Stimulated activated CD4-positive, alpha-beta T cell treated with anti-CD3 and anti-CD28 coated beads, Interleukin-1b, Interleukin-23, amount 100 ng/mL, for 48 hours (primary cell): Measurements from ENCODE around the gene RAB3C.
A peak's percentile ranks its signal among the peaks of the same experiment; 100 is the strongest.

Experiments used
- DNase-seq: peaks from one replicate; pipeline ENCODE4 v3.0.0-alpha.2; 2020

RAB3C gene

DNA sequence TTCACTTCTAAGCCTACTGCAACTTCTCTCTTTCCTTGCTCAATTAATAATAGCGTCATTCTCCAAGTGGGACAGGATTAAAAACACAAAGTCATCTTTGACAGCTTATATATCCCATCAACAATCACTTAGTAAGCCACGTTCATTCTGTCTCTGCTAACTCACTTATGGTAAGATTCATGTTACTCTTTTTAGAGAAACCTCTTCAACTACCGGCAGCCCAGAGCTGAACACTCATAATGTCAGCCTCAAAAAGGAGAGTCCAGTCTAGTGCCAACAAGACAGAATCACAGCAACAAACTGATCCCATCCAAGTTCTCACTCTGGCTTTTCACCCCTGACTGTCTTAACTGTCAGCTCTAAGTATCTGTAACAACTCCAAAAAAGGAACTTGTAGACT, 196.0 kb downstream of the RAB3C start:
- no peak for DNase-seq

DNA sequence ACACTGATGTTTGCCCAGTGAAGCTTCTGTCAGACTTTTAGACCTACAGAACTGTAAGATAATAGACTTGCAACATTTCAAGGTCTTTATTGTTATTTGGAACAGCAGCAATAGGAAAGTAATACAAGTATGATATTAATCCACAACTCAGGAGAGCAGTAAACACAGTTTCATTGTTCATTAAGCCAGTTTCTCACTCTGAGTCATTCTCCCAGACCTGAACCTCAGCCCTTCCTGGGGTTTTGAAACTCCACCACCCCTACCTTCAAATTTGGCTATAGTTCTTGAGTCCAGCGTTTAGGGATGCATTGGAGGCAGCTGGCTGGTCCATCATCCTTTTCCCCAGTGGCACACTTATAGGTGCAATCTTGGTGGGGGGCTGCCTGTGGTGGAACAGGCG, 203.2 kb downstream of the RAB3C start:
- no peak for DNase-seq

DNA sequence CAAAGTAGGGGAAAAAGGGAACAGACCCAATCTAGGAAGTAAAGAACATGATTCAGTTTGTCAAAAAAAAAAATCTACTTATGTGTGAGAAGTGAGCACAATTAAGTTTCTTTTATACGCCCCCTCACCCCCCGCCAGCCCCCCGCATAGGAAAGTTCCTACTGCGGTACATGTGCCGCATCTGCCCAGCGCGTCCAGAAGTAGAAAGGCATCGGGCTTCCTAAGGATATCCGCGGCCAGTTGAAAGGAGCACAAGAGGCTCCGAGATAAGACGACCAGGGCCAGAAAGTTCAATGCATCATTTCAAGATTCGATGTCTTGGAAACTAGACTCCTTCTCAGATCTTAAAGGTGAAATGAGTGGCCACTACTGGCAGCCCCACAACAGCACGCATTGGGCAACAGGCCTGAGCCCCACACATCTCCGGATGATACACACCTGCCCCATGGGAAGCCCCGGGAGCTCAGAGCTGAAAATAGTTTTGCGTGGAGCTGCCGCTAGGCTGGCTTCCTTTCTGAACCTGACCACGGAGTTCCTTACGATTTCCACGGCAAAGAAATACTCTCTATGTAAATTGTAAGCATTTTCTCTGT, 203.9 kb downstream of the RAB3C start:
- DNase-seq: peak; percentile 12

DNA sequence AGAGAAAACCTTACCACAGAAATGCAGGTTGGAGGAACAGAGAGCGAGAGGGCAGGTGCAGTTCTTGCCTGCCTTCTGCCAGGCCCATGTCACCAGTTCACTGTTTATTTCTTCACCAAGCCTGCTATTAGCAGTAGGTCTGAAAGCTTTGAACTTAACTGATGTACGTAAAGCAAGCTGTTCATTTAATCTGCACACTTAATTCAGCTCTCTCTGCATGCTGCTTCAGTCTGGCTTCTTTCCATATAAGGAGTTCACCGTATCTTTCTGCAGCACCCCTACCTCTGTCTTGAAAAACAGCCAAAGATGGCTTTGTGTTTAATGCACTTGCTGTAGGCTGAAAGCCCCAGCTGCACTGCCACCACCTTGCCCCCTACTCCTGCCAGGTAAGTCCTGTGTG, 205.1 kb downstream of the RAB3C start:
- DNase-seq: no peak

DNA sequence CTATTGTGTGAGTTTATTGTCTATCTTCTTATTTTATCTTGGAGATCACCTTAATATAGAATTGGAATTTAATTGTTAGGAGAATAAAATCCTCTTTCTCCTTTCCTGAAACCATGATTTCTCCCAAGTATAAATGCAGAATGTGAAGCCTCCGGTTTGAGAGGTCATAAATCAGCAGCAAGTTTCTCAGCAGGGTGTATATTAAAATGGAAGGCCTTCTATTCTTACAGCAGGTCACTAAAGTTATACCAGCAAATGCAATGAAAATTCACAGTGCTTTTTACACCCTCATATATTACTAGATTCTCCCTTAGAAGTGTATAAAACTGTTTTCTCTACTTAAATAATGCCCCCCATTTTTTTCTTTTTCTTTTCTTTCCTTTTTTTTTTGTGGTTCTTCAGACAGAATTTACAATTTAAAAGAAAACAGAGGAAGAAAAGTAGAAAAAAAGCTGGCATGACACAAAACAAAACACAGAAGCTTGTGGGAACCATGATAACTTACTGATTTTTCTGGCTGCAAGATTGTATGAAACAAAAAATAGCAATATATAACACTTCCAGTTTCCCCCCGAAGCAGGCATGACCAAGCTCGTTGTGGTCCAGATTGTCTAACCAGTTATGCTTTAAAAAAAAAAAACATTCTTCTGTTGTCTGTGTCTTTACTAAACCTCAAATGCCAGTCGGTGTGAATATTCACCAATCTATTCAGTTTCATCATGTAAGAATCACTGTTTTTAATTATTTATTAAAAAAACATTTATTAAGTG, 211.2 kb downstream of the RAB3C start:
- no peak for DNase-seq

DNA sequence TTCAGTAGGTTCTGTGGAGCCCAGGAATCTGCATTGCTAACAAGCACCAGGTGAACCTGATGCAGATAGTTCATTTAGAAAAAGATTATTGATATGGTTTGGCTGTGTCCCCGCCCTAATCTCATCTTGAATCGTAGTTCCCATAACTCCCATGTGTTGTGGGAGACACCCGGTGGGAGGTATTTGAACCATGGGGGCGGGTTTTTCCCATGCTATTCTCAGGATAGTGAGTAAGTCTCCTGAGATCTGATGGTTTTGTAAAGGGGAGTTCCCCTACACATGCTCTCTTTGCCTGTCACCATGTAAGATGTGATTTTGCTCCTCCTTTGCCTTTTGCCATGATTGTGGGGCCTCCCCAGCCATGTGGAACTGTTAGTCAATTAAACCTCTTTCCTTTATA, 212.0 kb downstream of the RAB3C start:
- DNase-seq: peak; percentile 81

DNA sequence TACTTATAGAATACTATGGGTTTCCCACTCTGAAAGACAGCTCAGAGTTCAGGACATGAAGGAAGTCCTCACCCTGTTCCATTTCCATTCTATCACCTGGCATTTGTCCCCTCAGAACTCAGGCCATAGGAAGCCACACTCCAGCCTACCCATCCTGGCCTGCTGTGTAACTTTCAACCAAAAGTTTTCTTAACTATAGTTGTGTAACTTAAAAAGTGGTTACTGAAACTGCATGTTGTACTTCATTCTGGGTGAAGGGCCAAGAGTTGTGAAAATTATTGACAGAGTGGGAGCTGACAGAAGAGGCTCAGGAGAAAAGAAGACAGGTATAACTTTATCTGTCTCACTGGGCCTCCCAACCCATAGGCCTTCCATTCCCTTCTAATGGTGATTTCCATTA, 212.5 kb downstream of the RAB3C start:
- DNase-seq: no peak

DNA sequence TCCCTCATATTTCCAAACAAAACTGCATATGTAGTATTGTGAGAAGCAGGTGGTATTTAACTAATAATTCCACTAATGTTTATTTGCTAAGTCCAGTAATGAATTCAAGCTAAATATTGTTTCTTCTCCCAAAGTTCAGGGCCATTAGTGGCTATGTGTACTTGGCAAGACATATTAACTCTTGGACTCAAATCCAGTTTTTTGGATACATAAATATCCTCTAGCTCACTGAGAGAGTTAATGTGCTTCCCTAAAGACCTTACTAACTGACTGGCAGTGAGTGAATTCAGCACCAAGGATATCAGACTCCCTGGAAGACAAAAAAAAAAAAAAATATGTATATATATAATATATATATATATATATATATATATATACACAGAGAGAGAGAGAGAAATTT, 214.1 kb downstream of the RAB3C start:
- no peak for DNase-seq

DNA sequence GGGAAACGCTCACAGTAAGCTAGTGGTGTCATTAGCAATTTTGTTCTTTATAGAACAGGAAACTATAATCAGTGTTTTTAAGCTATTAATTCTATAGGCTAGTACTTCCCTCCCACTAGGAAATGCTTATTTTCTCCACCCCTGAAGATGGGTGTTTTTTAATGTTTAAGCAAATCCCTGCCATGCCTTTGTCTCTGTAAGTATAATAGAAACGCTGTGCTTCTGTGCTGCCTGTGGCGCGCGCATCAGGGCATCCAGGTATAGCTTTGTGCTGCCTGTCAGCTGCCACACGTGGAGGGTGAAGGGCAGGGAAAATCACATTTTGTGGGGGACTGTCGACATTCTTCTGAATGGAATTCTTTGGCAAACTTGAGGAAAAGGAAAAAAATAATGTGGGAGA, 217.5 kb downstream of the RAB3C start:
- DNase-seq: no peak

DNA sequence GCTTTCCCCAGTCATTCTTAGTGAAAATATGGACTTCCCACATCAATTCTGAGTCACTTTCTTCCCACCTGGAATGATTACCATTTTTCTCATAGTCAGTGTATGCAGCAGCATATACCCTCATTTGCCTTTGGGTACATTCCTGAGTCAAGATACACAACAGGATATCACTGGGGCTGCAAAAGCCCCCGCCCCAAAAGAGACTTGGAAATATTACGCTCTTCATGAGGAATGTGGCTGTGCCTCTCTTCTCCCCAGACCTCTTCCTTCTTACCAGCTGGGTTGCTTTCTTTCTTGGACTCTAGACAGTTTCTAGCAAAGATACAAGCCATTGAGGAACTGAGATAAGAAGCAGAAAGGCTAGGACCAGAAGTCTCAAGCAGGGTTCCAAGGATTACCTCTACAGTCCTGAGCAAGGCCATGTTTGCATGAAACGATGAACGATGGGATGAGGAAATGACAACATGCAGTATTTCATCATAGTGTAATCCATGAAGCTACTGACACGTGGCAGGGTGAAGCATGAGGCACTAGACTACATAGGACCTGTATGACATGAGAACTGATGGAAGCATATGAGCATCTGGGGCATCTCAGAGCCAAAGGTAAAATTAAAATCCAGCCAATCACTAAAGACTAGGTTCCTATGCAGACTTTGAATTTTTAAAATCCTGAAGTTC, 218.1 kb downstream of the RAB3C start:
- no peak for DNase-seq

DNA sequence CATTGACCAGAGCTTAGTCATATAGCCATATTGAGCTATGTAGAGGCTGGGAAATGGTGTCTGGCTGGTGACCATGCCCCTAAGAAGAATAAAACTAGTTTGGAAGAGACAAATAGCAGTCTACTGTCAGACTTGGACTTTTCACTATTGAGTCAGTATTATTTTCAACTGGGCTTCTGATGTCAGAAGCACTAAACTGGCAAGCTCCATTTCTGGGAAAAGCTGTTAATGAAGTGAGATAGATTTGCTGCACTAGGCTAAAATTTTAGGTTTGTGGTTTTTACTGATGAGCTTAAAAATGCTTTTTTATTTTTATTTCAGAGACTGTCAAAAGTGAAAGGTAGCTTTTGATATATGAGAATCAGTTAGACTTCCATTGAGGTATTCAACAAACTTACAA, 220.2 kb downstream of the RAB3C start:
- no peak for DNase-seq

DNA sequence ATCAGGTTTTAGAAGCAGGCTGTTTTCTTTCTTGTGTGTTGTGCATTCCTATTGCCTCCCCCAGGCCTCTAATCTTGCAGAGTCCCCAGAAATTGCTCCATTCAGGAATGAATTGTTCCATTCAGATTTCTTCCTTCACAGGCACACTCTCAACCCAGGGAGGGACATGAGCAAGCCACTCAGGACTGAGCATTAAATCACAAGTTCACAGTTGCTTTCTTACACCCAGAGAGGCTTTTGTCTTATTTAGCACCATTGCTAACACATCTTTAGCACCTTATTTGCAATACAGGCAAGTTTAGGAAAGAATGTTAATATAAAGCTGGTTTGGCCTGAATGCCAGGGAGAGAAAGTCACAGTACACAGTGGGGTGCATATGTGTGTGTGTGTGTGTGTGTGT, 221.4 kb downstream of the RAB3C start:
- DNase-seq: no peak

DNA sequence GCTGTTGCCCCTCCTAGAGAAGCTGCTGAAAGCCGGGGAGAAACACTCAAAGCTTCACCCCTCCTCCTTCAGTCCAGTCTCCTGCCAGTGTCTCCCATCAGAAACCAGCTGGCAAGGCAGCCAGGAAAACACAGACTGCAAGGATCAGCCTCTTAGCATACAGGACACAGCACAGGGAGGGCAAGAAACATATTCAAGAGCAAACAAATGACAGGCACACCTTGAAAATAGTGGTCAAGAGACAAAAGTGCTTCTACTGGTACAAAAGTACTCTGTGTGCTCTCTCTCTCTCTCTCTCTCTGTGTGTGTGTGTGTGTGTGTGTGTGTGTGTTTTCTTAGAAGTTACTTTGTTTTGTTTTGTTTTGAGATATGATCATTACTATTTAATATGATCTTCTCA, 227.2 kb downstream of the RAB3C start:
- DNase-seq: no peak

DNA sequence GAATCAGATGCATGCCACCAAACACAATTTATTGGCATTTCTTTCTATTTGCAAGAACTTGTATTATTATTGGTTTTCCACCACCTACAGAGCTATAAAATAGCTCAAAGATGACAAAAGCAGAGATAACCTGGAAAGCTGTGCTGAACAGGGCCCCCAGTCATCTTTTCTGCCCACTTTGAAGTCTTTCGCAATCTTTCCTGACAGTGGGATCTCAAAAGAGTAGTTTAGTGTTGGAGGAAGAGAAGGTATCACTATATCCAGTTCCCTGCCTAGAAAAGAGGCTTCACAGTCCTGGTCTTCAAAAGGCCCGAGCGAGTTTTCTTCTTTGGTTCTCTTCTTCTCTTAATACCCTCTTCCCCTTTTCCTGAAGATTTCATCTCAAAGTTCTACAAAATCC, 231.0 kb downstream of the RAB3C start:
- DNase-seq: no peak

DNA sequence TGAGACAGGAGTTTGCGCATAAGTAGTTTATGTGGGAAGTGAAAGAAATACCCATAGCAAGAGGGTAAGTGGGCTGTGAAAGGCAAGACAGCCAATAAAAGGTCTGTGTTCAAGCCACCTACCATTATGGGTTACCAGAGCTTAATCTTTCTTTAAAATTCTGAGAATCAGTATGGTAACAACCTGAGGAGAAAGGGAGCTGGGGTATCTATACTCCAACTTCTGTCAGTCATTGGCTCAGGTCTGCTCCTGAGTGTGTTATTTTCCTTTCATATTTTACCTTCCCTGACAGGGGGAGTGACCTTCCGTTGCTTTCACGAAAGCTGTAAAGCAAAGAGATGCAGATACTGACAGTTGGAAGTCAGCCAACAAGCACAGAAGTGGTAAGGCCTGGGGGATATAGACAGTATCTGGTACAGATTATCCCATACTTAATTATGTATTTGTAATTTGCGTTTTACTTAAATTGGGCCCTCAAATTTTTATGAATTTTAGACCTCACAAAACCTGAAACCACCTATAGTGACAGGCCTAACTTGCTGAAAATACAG, 233.4 kb downstream of the RAB3C start:
- DNase-seq: no peak

DNA sequence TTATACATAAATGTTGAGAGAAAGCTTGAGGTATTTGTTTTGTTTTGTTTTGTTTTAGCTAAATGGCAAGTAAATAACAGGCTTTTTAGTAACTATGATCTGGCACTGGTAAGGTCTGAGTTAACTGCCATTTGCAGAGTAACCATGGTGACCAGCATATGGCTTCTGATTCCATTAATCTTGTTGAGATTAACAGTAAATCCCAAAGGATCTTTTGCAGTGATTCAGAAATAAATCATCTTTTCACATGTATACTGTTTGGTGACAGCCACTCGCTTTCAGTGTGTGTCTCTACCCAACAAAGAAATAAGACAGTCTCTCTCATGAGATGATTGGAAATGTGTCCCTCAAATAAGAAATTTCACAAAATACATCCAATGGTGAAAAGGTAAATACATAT, 235.6 kb downstream of the RAB3C start:
- no peak for DNase-seq

DNA sequence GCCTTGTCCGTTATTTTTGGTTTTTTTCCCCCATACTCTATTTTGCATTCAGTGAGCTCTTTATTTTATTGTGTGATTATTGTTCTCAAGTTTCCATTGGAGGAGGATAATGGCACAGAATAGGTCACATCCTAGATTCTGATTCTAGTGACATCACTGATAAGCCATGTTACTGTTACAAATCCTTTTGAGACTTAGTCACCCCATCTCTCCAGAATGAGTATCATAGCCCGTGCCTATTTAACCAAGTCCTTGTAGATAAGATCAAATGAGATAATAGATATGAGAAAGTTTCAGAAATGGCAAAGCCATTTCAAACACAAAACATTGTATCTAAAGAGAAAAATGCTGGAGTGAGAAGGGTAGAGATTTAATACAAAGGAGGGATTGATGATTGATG, 242.6 kb downstream of the RAB3C start:
- no peak for DNase-seq

DNA sequence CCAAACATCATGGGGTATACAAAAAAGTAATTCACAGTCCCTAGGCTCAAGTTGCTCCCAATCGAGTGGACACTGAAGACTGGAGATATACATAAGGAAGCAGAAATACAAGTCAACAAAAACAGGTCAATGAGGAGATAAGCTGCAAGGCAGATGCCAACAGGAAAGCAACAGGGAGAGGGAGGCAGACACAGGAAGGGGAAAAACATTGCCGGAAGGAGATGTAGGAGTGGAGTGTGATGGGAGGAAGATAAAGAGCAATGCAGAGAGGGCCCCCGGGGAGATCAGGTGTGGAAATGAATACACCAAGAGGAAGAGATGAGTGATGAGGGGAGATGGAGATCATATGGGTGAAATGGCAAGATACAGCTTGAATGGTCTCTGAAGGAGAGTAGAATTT, 243.0 kb downstream of the RAB3C start:
- DNase-seq: no peak

DNA sequence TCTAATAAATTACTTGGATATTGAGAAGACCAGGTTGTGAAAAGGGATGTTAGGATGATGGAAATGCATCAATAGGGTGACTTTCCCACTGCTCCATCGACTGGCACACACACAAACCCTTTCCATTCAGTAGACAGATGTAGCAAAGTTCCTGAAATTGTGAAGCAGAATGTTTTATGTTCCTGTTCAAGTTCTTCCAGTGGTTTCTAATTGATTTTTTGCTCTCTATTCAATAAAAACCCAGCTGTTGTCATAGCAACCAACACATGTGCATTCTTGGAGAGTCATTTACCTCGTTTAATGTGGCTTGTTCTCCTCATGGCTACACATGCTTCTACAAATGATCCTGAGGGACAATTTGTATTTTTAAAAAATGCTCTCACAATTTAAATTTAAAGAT, 244.6 kb downstream of the RAB3C start:
- DNase-seq: no peak

DNA sequence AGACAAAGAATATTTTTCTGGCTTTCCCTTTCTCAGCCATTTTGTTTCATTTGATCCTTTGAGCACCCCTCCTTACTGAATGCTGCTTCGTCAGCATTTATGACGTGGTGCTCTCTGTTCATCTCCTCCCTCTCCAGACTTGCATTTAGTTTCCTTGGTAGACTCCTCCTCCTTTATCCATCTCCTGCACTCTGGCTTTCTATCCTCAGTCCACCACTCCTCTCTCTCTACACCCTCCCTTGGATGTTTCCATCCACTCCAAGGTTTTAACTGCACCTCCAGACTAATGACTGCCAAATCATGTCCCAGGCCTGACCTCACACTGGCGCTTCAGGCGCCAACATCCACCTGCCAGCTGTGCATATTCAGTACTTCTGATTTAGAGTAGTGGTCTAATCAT, 245.4 kb downstream of the RAB3C start:
- no peak for DNase-seq

DNA sequence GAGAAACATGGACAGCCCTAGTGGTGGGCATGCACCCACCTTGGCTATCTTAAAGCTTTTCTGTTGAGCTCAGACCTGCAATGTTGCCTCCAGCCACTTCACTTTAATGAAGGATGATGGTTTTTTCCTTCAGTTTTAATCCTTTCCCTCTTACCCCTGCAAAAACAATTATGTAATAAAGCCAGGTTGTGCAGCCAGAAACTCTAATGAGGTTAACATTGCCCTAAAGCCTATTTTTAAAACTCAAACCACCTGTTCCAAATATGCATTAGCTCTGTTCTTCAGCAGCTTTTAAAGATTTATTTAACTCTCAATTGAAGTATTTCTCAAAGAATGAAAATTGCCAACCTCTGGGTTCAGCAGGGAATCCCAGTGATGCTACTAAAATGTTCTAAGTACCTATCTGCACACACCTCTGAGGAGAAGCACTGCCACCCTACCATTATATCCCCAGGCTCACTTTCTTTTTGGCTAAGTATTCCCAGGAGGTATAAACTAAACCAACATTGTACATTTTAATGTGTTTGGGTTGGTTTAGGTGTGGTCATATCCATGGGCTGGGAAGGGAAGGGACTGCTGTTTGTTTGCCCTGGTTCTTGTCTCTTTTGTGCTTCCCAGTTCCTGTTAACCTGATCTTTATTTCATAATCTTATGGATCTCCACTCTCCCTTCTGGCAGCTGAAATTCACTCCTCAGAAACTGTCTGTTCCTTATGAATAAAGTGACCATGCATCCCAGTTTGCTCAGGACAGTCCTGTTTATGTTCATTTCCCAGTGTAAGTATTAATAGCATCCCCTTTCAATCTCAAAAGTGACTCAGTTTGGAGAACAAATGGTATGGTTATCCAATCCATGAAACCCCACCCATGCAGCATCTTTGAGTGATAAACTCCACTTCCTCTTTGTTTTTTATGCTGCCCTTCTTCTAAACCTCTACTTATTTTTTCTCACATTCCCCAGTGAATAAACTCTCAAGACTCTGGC, 251.7 kb downstream of the RAB3C start:
- DNase-seq: no peak

DNA sequence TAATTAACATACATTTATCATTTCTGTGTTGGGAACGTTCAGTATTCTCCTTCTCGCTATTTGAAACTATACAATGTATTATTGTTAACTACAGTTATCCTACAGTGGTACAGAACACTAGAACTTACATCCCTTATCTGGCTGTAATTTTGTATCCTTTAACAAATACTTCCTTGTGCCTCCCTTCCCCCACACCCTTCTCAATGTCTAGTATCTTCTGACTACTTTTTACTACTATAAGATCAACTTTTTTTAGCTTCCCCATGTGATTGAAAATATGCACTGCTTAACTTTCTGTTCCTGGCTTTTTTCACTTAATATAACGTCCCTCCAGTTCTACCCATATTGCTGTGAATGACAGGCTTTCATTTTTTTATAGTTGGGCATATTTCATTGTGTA, 253.5 kb downstream of the RAB3C start:
- DNase-seq: no peak

DNA sequence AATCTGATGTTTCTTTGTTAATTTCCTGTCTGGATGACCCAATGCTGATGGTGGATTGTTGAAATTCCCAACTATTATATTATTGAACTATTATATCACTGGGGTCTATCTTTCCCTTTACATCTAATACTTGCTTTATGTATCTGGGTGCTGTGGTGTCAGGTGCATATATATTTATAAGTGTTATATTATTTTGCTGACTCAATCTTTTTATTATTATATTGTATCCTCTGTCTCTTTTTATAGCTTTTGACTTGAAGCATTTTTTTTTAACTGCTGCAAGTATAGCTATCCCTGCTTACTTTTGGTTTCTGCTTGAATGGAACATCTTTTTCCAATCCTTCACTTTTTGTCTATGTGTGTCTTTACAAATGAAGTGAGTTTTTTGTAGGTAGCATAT, 255.9 kb downstream of the RAB3C start:
- DNase-seq: no peak
